ENCODE results near the gene AQP1.

AQP1 gene

DNA sequence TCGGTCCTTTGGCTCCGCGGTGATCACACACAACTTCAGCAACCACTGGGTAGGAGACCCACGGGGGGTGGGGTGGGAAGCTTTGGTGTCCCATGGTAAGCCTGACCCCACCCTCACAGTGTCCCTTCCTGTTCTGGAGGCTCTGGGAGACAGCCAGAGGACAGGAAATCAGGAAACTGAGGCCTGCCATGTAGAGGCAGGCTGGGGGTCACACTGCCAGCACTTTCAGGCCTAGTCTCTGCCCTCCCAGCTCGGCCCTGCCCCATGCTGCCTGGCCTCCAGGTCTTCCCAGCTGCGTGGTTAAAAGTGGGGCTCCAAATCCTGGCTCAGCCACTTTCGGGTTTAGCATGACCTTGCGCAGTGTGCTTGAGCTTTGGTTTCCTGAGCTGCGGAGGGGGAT, 10.9 kb downstream of the AQP1 start:
- DNase-seq = no peak

DNA sequence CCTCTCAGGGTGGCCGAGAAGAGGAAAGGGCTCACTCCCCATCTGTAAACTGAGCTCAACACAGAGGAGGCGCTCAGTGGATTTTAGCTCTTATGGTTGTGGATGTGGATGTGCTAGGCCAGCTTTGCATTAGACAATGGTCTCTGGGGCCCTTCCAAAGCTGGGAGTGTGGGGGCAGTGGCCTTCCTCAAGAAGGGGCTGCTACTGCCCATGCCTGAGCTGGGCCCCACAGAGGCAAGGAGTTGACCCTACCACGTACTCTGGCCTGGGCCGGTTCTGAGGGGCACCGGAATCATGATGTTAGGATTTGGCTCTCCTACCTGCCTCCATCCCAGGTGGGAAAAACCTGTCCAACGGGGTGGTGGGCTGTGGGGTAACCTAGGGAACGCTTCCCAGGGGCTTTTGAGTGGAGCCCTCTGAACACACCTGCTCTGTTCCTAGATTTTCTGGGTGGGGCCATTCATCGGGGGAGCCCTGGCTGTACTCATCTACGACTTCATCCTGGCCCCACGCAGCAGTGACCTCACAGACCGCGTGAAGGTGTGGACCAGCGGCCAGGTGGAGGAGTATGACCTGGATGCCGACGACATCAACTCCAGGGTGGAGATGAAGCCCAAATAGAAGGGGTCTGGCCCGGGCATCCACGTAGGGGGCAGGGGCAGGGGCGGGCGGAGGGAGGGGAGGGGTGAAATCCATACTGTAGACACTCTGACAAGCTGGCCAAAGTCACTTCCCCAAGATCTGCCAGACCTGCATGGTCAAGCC, 11.5 kb downstream of the AQP1 start:
- DNase-seq = no peak

DNA sequence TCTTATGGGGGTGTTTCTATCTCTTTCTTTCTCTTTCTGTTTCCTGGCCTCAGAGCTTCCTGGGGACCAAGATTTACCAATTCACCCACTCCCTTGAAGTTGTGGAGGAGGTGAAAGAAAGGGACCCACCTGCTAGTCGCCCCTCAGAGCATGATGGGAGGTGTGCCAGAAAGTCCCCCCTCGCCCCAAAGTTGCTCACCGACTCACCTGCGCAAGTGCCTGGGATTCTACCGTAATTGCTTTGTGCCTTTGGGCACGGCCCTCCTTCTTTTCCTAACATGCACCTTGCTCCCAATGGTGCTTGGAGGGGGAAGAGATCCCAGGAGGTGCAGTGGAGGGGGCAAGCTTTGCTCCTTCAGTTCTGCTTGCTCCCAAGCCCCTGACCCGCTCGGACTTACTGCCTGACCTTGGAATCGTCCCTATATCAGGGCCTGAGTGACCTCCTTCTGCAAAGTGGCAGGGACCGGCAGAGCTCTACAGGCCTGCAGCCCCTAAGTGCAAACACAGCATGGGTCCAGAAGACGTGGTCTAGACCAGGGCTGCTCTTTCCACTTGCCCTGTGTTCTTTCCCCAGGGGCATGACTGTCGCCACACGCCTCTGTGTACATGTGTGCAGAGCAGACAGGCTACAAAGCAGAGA, 12.2 kb downstream of the AQP1 start:
- DNase-seq = no peak

DNA sequence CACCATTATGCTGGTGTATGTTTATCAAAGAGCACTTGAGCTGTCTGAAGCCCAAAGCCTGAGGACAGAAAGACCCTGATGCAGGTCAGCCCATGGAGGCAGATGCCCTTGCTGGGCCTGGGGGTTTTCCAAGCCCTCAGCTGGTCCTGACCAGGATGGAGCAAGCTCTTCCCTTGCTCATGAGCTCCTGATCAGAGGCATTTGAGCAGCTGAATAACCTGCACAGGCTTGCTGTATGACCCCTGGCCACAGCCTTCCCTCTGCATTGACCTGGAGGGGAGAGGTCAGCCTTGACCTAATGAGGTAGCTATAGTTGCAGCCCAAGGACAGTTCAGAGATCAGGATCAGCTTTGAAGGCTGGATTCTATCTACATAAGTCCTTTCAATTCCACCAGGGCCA, 13.0 kb downstream of the AQP1 start:
- DNase-seq = no peak

DNA sequence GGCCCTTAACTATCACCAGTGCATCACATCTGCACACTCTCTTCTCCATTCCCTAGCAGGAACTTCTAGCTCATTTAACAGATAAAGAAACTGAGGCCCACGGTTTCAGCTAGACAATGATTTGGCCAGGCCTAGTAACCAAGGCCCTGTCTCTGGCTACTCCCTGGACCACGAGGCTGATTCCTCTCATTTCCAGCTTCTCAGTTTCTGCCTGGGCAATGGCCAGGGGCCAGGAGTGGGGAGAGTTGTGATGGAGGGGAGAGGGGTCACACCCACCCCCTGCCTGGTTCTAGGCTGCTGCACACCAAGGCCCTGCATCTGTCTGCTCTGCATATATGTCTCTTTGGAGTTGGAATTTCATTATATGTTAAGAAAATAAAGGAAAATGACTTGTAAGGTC, 13.5 kb downstream of the AQP1 start:
- DNase-seq = no peak

DNA sequence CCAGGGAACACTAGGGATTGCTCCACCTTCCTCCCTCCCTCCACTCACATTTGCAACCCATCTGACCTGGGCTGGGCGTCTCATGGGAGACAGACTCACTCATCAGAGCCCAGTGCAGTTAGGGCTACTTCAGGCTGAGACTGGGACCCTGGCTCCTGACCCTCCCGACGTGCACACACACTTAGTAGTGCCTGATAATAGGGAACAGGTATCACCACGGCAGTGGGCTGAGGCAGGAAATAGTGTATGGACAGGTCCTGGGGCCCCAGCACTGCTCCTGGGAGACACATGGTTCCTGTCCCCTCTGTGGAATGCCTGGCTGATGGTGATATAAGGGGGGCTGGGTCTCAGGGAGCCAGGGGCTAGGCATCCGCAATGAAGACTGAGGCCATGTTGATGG, 14.3 kb downstream of the AQP1 start:
- no peak for DNase-seq

DNA sequence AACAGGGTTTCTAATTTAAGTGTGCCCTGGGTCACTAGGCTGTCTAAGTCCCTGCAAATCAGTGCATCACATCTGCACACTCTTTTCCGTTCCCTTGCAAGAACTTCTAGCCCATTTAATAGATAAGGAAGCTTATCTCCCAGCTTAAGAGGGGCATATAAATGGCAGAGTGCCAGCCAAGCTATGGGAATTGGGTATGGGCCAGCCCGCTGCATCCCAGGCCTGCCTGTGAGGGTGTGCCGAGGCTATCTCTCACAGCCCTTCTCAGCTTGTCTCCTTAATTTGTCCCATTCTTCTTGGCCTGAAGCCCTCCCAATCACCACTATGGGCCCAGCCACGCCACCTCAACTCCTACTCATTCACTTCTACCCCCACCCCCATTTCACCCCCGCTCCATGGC, 14.7 kb downstream of the AQP1 start:
- DNase-seq = no peak

DNA sequence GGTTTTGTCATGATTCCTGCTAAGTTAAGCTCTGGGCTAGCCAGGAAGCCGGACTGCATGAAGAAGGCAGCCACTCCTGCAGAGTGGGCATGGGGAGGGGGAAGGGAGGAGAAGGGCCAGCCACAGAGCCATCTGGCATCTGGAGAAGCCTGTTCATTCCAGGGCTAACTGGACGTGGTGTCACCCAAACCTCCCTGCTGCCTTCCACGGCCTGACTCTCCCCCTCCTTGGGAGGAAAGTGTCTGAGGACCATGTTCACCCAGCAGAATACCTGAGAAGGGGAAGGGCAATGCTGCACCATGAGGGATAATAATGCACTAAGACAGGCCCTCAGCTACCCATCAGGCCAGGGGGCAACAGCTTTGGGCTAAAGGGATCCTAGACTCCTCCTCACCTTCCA, 15.4 kb downstream of the AQP1 start:
- DNase-seq = no peak

DNA sequence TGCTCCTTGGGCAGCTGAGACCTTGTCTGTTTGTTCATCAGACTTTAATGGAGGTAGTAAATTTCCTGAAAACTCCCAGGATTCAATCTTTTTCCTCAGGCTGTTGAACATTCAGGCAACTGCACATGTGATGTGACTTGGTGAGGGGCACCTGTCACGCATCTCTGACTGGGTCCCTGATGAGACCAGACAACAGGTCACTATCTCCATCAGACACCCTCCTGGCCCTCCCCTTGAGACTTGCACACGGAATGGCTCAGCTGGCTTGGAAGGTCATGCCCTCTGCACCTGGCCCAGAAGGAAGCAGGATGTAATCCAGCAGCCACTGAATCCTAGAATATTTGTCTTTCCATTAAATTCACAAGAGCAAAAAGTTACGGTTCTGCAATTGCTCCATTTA, 15.9 kb downstream of the AQP1 start:
- DNase-seq = no peak

DNA sequence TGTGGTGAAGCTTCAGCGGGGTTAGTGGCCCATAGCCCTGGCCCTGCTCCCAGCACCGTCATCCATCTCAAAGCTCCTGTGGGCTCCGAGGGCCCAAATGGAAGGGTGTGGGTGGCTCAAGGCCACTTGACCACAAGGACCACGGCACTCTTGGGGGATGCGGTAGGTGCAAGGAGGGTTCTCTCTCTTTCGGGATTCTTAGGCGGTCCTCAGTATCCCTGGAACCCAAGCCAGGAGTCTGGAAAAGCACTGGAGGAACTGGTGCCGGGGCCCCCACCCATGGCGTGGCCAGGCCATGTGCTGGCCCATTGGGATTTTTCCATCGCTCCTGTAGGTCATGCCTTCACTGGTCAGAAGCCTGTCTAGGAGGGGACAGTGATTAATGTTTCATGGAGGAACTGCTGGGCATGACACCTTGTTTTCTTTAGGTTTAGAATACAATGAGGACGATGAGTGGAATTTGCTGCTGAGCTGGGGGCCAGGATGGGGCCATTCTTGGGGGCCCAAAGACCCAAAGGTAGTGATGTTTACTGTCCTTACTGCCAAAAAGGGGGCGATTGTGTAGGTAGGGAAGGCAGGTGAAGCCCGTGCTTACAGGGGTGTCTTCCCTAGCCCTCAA, 16.7 kb downstream of the AQP1 start:
- no peak for DNase-seq

DNA sequence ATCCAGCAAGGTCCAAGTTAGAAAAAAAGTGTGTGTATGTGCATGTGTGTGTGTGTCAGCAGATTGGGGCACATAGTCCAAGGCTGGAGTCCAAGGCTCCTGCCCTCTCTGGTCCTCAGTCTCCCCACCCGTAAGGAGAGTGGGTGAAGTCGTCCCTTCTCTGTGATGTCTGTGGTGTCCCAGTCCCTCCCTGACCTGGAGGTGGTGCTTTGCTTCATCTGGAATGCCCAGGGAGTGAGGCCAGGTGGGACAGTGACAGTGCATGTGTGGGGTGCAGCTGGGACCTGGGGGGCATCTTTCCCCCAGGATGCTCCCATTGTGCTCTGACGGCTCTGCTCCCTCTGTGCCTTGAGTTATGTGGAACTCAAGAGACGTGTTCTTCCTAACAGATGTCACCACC, 18.0 kb downstream of the AQP1 start:
- no peak for DNase-seq

DNA sequence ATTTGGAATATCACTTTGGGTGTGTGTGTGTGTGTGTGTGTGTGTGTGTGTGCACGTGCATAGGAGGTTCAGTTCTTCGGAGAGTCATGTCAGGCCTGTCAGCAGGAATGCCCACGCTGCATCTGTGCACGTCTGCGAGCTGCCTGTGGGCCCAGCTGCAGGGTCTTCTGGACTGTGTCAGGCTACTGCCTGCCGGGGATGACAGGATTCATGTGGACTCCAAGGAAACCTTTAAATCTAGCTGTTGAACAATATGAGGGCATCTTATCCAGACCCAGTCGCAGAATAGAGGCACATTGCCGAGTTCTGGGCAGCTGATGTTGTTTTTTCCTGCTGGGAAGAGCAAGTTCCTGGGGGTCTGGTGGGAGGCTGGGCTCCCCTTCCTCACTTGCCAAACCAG, 19.0 kb downstream of the AQP1 start:
- DNase-seq = no peak

DNA sequence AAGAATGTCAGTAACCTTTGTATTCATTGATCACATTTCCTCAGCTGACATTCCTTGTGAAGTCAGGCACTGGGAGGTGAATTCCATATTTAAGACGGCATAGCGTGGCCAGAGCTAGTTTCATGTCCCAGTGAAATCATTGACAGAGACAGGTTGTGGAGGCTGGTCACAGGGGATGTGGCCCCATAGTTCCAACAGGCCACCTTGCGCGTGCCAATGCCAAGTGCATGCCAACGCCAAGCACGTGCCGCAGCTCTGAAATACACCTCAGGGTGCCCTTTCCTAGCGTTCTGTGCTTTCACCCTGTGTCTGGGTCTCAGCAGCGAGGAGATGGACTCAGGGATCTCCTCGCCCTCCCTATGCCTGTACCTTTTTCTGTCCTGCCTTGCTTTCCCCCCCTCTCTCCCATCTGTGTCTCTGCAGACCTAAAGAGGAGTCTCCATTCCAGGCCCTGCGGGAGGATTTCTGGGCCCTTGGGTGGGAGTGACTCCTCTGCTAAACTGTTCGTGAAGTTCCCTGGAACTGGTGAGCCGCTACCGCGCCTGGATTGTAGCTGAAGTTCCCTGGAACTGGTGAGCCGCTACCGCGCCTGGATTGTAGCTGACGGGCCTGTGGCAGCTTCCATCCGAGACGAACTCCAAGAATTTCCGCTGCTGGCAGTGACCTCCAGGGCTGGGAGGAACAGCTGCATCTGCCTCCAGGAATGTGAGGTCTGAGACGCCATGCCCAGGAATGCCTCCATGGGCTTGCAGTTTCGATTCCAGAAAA, 19.7 kb downstream of the AQP1 start:
- DNase-seq = no peak

DNA sequence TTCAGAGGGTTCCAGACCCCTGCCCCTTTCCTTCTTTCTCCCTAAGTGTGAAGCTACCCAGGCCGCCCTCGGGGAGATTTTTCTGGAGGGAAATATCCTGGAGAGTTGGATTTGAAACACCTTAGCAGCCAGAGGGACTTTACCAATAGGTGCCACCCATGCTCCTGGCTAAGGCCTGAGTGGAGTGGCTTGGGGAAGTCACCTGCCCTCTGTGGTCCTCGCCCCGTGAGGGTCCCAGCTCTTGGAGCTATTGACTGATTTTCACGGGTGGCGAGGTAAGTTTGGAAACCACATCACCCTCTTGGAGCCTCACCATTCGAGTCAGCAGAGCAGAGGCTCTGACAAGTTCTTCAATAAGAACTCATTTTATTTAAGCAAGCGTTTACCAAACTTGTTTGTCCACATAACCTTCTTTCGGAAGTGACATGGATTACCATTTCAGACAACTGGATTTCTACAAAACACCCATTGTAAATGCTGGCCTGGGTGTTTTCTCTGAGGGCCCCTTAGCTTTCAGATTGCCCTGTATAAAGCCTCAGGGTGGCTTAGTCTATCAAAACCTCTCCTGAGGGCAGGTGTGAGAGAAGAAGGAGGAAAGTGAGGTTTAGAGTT, 20.4 kb downstream of the AQP1 start:
- no peak for DNase-seq

DNA sequence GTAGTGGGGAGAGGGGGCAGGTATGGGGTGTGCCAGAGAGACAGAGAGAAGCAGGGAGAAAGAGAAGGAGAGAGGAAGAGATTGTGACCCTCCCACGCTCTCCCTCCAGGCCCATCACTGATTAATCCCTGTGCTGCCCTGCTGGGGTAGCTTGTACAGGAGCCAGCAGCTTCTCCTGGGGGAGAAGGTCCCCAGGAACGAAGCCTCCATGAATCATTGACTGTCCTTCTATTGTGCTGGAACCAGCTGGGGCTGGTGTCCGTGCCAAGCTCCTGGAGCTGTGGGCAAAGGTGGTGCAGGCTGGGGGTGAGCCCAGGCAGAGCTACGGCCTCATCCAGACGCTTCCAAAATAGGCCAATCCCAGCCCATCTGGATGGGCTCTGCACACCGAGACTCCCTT, 20.9 kb downstream of the AQP1 start:
- DNase-seq = no peak

DNA sequence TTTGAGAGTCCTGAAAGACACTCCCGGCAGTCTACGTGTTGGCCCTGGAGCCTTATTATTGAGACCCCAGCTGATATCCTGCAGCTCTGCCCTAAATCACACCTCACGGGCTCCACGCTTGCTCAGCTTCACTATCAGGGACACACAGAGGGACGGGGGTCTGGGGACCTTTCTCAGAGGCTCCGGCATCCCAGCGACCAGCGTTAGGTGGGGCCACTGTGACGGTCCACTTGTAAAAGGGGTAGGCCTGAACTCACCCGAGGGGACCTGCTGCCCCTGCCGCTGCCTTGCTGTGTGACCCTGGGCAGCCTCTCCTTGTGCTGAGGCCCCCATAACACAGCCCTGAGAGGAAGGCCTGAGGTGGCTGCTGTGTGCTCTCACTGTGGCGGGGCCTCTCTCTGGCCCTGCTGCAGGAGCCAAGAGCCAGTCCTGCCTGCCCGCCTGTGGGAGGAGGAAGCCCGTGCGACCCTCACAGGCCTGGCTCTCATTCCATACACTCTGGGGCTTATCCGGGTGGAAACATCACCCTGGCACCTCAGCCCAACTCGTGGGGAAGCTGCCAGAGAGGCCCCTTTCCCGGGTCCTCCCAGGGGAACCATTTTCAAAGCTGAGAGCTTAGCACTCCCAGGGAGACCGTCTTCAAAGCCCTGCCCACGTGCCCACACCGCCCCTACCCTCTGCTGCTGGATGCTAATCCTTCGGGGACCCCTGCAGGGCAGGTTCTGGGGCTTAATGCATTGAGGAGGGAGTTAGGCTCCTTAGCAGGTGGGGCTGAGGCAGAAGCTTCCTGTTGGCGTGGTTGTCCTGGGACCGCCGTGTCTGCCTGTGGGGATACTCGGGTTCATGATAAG, 21.7 kb downstream of the AQP1 start:
- DNase-seq = no peak

DNA sequence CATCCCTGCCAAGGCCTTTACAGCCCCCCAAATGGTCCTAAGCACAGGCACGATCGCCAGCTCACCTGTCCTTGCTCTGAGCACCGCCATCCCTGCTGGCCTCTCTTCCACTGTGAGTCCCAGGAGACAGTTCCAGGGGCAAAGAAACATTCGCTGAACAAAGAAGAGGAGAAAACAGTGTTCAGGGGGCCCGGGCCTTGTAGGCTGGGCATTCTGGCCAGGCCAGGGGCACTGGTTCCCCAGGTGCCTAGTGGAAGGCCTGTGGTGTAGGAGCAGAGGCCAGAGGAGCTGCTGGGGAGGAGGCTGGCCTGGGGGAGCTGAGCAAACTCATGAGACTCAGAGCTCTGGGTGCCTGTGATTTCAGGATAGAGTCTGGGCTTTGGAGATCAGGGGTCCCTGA, 22.6 kb downstream of the AQP1 start:
- no peak for DNase-seq

DNA sequence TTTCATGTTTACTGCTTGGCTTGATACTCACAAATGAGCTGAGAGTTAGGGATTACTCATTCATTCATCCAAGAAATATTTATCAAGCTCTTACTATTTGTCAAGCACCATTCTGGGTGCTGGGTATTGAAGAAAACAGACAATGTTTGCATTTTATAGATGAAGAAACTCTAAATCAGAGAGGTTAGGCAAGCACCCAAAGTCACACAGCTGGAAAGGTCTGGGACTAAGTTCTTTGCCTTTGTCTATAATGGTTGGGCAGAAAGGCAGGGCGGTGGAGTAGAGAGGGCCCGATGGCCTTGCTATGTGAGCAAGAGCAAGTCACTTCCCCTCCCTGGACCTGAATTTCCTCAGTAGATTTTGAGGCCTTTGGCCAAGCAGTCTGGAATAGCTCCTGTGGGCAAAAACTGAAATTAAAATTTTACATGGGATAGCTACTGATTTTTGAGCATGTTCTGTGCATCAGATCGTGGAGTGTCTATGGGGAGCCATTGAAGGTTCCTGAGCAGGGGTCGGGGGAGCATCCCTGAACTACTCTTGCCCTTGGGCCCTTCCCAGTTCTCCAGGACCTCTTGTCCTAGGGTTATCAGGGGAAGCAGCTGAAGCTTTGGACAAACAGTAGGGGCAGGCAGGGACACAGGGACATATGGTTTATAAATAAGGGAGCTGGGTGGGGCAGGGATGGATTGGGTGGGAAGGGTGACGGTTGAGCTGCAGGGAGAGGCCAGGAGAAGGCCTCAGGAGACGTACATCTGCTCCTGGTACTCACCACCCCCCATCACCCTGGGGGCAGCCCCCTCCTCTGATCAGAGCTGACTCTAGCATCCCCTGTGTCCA, 23.3 kb downstream of the AQP1 start:
- no peak for DNase-seq

DNA sequence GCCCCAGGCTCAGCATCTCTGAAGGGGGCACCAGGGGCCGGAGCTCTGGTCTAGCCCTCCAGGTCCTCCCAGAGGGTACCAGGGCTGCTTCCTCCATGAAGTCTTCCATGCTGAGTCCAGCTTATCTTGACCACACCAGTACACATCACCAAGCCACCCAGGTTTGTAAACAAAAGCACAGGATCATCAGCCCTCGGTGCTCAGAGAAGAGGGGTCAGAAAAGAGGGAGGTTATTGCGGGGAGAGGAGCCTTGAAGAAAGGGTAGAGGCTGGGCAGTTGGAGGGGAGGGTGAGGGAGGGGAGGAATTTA, 23.9 kb downstream of the AQP1 start:
- DNase-seq = no peak

DNA sequence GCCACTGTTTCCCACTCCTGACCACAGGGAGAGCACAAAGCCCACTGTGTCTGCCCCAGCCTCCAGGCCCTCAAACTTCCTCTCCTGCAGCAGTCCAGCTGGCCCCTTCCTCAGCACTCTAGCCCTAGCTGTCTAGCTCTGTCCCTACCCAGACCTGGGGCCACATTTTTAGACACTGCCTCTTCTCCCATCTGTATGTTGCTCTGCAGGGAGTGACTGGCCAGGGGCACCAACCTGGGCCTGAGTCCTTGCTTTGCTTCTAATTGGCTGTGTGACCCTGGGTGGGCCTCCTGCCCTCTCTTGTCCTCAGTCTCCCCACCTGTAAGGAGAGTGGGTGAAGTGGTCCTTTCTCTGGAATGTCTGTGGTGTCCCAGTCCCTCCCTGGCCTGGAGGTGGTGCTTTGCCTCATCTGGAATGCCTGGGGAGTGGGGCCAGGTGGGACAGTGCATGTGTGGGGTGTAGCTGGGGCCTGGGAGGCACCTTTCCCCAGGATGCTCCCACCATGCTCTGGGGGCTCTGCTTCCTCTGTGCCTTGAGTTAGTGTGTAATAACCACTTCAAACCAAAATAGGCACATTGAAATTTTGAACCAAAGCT, 25.1 kb downstream of the AQP1 start:
- DNase-seq = no peak

DNA sequence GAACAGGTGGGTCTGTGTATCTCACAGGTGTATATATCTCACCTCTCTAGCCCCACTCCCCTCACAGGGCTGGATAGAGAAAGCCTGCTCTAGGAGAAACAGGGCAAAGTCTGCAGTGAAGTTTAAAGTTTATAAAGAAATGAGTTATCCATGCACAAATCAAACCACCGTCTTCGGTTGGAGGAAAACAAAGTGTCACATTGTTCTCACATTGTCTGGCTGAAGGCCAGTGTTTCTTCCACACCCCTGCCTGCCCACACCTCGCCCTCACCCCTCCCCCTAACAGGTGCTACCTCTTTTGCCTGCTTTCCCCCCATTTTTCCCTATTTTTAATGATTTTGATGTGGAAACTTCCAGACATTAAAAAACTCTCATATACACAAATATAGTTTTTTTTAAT, 25.8 kb downstream of the AQP1 start:
- DNase-seq = no peak
